Measurements from ENCODE around the gene ADPRHL1.
"Not testable (repeated sequence)": the region's sequence is repeated elsewhere in the genome, so short reads cannot be mapped to it uniquely, and the experiment has no call there.

Gene ADPRHL1

DNA sequence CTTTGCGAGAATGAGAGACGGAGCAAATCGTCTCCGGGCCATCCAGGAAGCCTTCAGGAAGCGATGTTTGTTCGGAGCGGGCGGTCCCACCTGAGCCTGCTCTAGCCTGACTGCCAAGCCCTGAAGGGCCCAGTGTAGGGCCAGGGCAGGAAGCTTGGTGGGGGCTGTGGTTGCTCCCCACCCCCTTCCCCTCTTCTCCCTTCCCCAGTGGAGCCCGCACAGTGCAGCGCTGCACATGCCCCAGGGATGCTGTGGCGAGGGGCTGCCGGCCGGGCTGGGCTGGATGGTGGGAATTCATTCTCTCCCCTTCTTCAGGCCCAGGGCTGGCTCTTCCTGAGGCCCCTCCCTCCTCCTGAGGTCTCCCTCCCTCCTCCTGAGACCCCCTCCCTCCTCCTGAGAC, 82.2 kb downstream of the ADPRHL1 start:
- no peak for DNase-seq (ENCODE audit: low read depth in 2 of 2)

GRCh38 chr13:113369881-113370280, 83.4 kb downstream of the ADPRHL1 start:
- no peak for DNase-seq (ENCODE audit: low read depth in 2 of 2)

DNA sequence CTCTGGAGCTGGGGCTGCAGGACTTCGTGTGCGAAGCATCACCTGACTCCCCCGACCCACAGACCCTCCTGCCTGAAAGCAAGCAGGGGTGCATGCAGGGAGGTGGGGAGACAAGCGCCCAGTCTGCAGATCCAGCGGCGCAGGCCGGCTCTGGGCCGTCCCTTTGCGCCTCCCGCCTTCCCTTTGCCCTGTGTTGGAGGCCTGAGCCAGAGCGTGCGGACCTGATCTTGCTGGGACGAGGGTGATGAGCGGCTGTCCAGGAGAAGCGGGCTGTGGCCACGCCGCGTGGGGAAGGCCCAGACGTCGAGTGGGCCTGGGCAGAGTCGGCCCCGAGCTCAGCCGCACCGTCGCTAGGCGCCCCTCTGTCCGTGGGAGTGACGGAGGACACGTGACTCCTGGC, 84.1 kb downstream of the ADPRHL1 start:
- DNase-seq (ENCODE audit: low read depth in 2 of 2): no peak

DNA sequence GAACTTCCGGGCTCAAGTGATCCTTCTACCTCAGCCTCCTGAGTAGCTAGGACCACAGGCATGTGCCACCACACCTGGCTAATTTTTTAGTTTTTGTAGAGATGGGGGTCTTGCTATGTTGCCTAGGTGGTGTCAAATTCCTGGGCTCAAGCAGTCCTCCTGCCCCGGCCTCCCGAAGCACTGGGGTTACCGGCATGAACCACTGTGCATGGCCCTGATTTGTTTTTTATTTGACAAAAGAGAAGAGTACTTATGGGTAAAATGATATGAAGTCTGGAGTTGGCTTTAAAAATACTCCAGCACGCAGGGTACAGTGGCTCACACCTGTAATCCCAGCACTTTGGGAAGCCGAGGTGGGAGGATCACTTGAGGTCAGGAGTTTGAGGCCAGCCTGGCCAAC, 84.9 kb downstream of the ADPRHL1 start:
- DNase-seq (ENCODE audit: low read depth in 2 of 2): not testable (repeated sequence)

GRCh38 chr13:113367771-113368170, 85.5 kb downstream of the ADPRHL1 start:
- no peak for DNase-seq (ENCODE audit: low read depth in 2 of 2)

- DNase-seq (ENCODE audit: low read depth in 2 of 2): no peak
These were observed 86.2 kb downstream of the ADPRHL1 start for GRCh38 chr13:113367020-113367560.

- DNase-seq (ENCODE audit: low read depth in 2 of 2): no peak
These were observed 87.2 kb downstream of the ADPRHL1 start for GRCh38 chr13:113365971-113366588.

DNA sequence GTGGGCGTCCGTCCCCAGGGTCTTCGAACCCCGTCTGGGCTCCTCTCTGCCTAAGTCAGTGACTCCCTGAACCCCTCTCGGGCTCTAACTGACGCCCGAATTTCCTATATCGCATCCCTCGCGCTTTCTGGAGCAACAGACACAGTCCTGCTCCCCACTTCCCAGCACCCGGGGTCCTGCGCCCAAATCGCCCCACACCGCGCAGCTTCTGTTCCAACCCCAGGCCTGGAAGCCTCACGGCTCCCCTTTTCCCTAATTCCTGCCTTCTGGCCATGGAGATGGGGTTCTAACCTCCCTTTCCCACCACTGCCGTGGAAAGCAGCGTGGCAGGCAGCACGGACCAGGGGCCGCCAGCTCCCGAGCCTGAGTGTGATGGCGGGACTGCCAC, 87.7 kb downstream of the ADPRHL1 start:
- no peak for DNase-seq (ENCODE audit: low read depth in 2 of 2)

DNA sequence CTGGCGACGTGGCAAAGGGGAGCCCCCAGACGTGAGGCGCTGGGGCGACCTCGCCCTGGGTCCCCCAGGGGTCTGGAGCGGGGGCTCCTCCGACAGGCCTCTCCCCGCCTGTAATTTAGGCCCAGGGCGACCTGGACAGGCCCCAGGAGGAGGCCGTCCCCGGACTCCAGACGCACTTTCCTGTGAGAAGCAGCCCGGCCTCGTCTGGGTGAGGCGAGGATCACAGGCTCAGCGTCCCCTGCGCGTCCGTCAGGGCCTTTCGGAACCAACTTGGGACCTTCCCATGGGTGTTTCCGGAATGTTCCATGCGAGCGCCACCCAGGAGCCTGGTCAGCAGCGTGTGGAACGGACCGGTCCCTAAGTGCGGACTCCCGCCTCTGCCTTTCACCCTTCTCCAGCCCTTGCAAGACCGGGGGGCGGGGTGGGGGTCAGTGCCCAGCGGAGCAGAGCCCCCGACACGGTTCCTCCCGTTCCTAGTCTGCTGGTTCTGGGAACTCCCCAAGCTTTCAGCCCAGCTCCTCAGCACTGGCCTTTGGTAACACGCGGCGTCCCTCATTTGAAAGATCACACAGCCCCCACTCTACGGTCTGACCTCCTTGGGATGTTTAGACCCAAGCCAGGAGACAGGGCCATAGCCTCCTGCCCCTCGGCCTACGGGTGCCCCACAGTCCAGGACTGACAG, 88.2 kb downstream of the ADPRHL1 start:
- no peak for DNase-seq (ENCODE audit: low read depth in 2 of 2)

DNA sequence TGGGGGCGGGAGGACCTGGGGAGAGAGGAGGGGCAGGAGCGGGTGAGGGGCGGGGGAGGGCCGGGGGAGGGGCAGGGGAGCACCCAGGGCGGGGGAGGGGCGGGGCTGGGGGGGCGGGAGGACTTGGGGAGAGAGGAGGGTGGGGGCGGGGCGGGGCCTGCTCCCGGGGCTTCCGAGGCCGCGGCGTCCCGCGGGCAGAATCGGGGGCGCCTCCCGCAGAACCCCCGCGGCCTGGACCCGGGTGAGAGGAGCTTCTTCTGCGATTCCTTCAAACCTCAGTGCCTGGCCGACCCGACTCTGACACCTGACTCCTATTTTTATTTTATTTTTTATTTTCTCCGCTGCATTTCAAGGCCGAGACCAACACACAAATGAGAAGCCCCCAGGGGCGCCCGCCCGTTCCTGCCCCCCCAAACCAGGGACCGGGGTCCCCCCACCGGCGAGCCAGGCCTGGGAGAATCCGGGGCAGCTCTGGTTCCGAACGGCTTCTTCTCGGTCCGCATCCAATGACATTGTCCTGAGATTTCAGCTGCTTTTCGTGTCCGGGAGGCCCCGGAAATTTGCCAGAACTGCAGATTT, 88.9 kb downstream of the ADPRHL1 start:
- no peak for DNase-seq (ENCODE audit: low read depth in 2 of 2)

GRCh38 chr13:113361406-113361805, 91.9 kb downstream of the ADPRHL1 start:
- DNase-seq (ENCODE audit: low read depth in 2 of 2): no peak

- no peak for DNase-seq (ENCODE audit: low read depth in 2 of 2)
These were observed 92.8 kb downstream of the ADPRHL1 start for GRCh38 chr13:113360446-113360845.

GRCh38 chr13:113359571-113359970, 93.7 kb downstream of the ADPRHL1 start:
- no peak for DNase-seq (ENCODE audit: low read depth in 2 of 2)

GRCh38 chr13:113358653-113359190, 94.6 kb downstream of the ADPRHL1 start:
- DNase-seq (ENCODE audit: low read depth in 2 of 2): no peak

DNA sequence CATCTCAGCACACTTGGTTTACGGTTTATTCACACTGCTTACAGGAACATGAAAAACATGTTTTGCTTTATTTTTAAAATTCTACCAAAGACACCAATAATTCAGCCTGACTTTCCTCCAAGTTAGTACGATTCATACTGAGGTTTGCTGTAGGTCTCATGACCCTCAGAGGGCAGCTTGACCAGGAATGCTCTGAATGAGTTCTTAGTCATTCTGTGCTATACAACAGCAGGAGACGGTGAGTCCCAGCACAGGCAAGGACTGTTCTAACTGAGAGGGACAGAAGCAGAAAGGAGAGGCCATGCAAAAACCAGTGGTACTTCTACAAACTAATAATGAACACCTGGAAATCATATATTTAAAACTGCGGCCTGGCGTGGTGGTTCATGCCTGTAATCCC, 95.8 kb downstream of the ADPRHL1 start:
- DNase-seq (ENCODE audit: low read depth in 2 of 2): no peak

- no peak for DNase-seq (ENCODE audit: low read depth in 2 of 2)
These were observed 96.7 kb downstream of the ADPRHL1 start for GRCh38 chr13:113356596-113356995.

DNA sequence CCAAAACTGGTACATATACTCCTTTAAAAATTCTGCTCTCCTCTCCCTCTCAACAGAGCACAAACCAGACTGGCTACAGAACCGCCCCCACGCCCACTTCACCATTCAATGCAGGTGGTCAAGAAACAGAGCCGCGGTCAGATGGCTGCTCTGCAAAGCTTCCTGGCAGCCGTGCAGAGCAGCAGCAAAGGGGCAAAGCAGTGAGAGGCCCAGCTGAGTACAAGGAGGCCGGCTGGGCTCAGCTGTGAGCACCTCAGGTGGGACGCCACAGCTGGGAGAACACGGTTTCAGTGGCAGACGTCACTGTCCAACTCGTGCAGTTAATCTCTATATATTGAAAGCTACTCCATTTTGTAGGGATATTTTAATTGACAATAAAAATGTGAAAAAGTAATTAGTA, 97.7 kb downstream of the ADPRHL1 start:
- DNase-seq (ENCODE audit: low read depth in 2 of 2): no peak

DNA sequence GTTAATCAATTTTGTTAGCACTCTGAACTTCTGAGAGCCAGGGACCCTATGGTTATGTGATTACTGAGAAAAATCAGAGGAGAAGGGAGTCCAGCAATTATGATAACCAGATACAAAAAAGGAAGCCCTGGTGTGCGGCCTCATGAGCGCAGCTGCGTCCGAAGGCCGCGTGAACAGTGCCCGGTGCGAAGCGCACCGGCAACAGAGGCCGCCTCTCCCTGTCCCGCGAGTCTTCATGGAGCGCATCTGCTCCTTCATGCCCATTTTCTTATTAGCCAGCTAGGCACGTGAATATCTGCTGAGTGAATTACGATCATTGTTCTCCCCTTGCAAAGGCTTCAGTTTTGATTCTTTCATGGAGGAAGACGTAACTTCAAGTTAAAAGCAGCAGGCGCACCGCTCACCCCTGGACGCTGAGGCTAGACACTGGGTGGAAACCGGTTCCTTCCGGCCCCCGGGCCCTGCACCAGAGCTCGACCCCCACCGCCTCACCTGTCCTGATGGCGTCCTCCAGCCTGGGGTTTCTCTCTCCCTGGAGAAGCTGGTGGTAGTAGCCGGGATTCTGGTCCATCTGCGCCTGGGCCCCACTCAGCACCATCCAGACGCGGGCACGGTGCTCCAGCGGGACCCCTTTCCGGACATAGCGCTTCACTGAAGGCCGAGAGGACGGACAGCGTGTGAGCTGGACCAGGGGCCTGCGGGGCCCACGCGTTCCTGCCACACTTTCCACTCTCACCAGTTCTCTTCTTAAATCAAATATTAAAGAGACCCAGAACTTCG, 98.3 kb downstream of the ADPRHL1 start:
- no peak for DNase-seq (ENCODE audit: low read depth in 2 of 2)

- no peak for DNase-seq (ENCODE audit: low read depth in 2 of 2)
These were observed 100.0 kb downstream of the ADPRHL1 start for GRCh38 chr13:113353254-113353653.

DNA sequence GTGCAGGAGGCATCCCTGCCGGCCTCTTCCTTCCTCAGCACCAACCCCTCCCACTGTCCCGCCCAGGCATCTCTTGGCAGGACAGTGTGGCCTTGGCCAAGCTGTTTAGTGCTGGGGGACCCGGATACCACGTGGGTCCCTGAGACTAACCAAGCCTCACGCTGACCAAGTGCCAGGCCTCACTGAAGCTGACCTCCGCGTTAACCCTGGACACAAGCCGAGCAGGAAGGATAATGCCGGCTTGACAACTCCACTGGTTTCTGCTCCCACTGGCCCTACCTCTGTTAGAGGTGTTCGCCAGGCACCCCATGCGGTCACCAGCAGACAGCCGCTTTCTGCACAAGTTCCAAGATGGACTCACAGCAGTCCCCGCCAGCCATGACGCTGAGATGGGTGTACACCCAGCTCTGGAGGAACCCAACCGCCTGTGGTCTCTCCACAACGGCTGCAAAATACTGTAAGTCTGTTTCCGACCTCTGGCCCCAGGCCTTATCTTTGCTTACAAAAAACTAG, 101.7 kb downstream of the ADPRHL1 start:
- no peak for DNase-seq (ENCODE audit: low read depth in 2 of 2)

- no peak for DNase-seq (ENCODE audit: low read depth in 2 of 2)
These were observed 102.4 kb downstream of the ADPRHL1 start for GRCh38 chr13:113350938-113351335.
